Fibroblast of lung (primary cell): ENCODE results near the gene IREB2. TPM values are rescaled to one million over a fixed set of nuclear protein-coding genes. Genes with fewer than 3 reads are reported as not detected.

ENCODE experiments used
- DNase-seq, 2 donors: peaks; one replicate each; pipeline versions ENCODE4 v3.0.0 to v3.0.0-alpha.2; 2010; ENCODE audit warnings: low read depth in 2 of 2
- H2AFZ ChIP-seq: 2 replicates; pipeline ENCODE4 v1.5.1; 2012; ENCODE audit warnings: low read length, control low read depth, inconsistent platforms
- H3K27ac ChIP-seq: 2 replicates; pipeline ENCODE4 v1.5.1; 2011; ENCODE audit warnings: low read length, control low read depth; ENCODE audit not compliant: insufficient read depth
- H3K27me3 ChIP-seq: 2 replicates; pipeline ENCODE4 v1.5.1; 2011; ENCODE audit warnings: mild to moderate bottlenecking, low read length; ENCODE audit not compliant: control insufficient read depth, insufficient read depth
- H3K36me3 ChIP-seq: 2 replicates; pipeline ENCODE4 v1.5.1; 2011; ENCODE audit warnings: low read length; ENCODE audit not compliant: control insufficient read depth, insufficient read depth
- H3K4me1 ChIP-seq: 2 replicates; pipeline ENCODE4 v1.5.1; 2011; ENCODE audit warnings: low read length; ENCODE audit not compliant: control insufficient read depth, insufficient read depth; ENCODE audit errors: extremely low read depth
- H3K4me2 ChIP-seq: 2 replicates; pipeline ENCODE4 v1.5.1; 2011; ENCODE audit warnings: low read length, control low read depth; ENCODE audit not compliant: insufficient read depth; ENCODE audit errors: extremely low read depth
- H3K4me3 ChIP-seq, 4 experiments: fragments of 200-600 bp in 1 of 4; sonication (generic) in 1 of 4; replicated peaks in 1 of 4; 2 replicates each; pipeline ENCODE4 v1.5.1; 2011 to 2016; ENCODE audit warnings: low read length in 4 of 4, low read depth in 3 of 4, mild to moderate bottlenecking in 3 of 4, control low read depth in 2 of 4, inconsistent platforms in 1 of 4, mixed read lengths in 1 of 4; ENCODE audit not compliant: insufficient read depth in 1 of 4; ENCODE audit errors: control extremely low read depth in 1 of 4
- H3K79me2 ChIP-seq: 2 replicates; pipeline ENCODE4 v1.5.1; 2012; ENCODE audit warnings: mild to moderate bottlenecking, low read length, inconsistent platforms; ENCODE audit not compliant: control insufficient read depth, insufficient read depth
- H3K9ac ChIP-seq: 2 replicates; pipeline ENCODE4 v1.5.1; 2011; ENCODE audit warnings: mild to moderate bottlenecking, low read length, control low read depth; ENCODE audit not compliant: insufficient read depth
- H3K9me3 ChIP-seq: 2 replicates; pipeline ENCODE4 v1.5.1; 2012; ENCODE audit warnings: low read depth, low read length; ENCODE audit not compliant: control insufficient read depth, insufficient read depth
- H4K20me1 ChIP-seq: 2 replicates; pipeline ENCODE4 v1.5.1; 2011; ENCODE audit warnings: low read length; ENCODE audit not compliant: control insufficient read depth, insufficient read depth; ENCODE audit errors: extremely low read depth
- CTCF ChIP-seq, 2 donors: IDR thresholded peaks in 1 of 2; conservative IDR thresholded peaks in 1 of 2; 1 replicate in 1 of 2; 2 replicates in 1 of 2; pipeline ENCODE4 v1.5.1; 2011 to 2012; ENCODE audit warnings: low read length in 2 of 2, control low read depth in 1 of 2, inconsistent platforms in 1 of 2, low read depth in 1 of 2, mild to moderate bottlenecking in 1 of 2
- EZH2 ChIP-seq: IDR thresholded peaks from 2 replicates; pipeline ENCODE4 v1.5.1; 2012; ENCODE audit warnings: low read length, control low read depth, mild to moderate bottlenecking; ENCODE audit errors: missing control alignments
- polyA plus RNA-seq, 2 donors: library from polyadenylated mRNA; depleted of rRNA in 1 of 2; stranded (reverse) in 1 of 2; unstranded in 1 of 2; fragments of >200 nt; gene quantifications; 2 replicates each; pipeline ENCODE4 v1.2.1, GENCODE V29; 2011 to 2012; ENCODE audit warnings: missing spikeins in 1 of 2
- total RNA-seq: library from RNA; depleted of rRNA; stranded (reverse); fragments of >200 nt; gene quantifications from 2 replicates; pipeline ENCODE4 v1.2.1, GENCODE V29; 2014

The IREB2 gene
- total and polyA plus RNA-seq, 2 donors (not counting 1 experiment from before 2014, with no cell fraction given) = 20.3 to 30.6 TPM

GRCh38 chr15:78450285-78450858, 12.4 kb downstream of the IREB2 start:
- Histone ChIP-seq H3K79me2 (peaks cover 92% of the 10 kb centered on the region), H3K4me3 (no peak overlapping the region), H3K4me1 (peaks cover 4% of the 10 kb centered on the region), H3K27me3 (no peaks in the 10 kb centered on the region), H3K9me3 (no peaks in the 10 kb centered on the region), H3K9ac (no peak overlapping the region), H3K36me3 (peaks cover 10% of the 10 kb centered on the region), H3K4me2 (no peak overlapping the region), H3K27ac (no peak overlapping the region), H2AFZ (no peak overlapping the region), H4K20me1 (no peaks in the 10 kb centered on the region)
- no peak for DNase-seq
- TF ChIP-seq CTCF (conservative IDR thresholded peaks at IDR 0.05 in 1 of 2, IDR thresholded peaks at IDR 0.05 in 1 of 2; ENCODE audit: low read depth in 1 of 2, low read length in 2 of 2) (no peak), EZH2 (no peak)

GRCh38 chr15:78452485-78452884, 14.5 kb downstream of the IREB2 start:
- H3K79me2 ChIP-seq = peaks cover 87% of the 10 kb centered on the region
- no peak for DNase-seq
- no peaks in the 10 kb centered on the region for H4K20me1 ChIP-seq
- H3K9me3 ChIP-seq = no peaks in the 10 kb centered on the region
- H2AFZ ChIP-seq = no peak overlapping the region
- H3K4me1 ChIP-seq = peaks cover 8% of the 10 kb centered on the region
- H3K4me3 ChIP-seq = no peak overlapping the region
- H3K9ac ChIP-seq = no peak overlapping the region
- no peak for TF ChIP-seq EZH2
- no peak for TF ChIP-seq CTCF (conservative IDR thresholded peaks at IDR 0.05 in 1 of 2, IDR thresholded peaks at IDR 0.05 in 1 of 2; ENCODE audit: low read depth in 1 of 2, low read length in 2 of 2)
- no peak overlapping the region for H3K4me2 ChIP-seq
- H3K27ac ChIP-seq = no peak overlapping the region
- H3K27me3 ChIP-seq = no peaks in the 10 kb centered on the region
- peaks cover 2% of the 10 kb centered on the region for H3K36me3 ChIP-seq

- no peak for DNase-seq
- H3K27ac ChIP-seq = no peak overlapping the region
- H3K79me2 ChIP-seq = peaks cover 86% of the 10 kb centered on the region
- H3K9me3 ChIP-seq = no peaks in the 10 kb centered on the region
- H3K27me3 ChIP-seq = no peaks in the 10 kb centered on the region
- TF ChIP-seq CTCF (conservative IDR thresholded peaks at IDR 0.05 in 1 of 2, IDR thresholded peaks at IDR 0.05 in 1 of 2; ENCODE audit: low read depth in 1 of 2, low read length in 2 of 2) (no peak), EZH2 (no peak)
- H3K4me1 ChIP-seq = peaks cover 8% of the 10 kb centered on the region
- H2AFZ ChIP-seq = no peak overlapping the region
- H4K20me1 ChIP-seq = peaks cover 2% of the 10 kb centered on the region
- H3K4me3 ChIP-seq = no peak overlapping the region
- no peak overlapping the region for H3K4me2 ChIP-seq
- H3K36me3 ChIP-seq = no peaks in the 10 kb centered on the region
- no peak overlapping the region for H3K9ac ChIP-seq
These were observed 15.4 kb downstream of the IREB2 start for GRCh38 chr15:78453447-78453846.
